HG03103 (cell line): ENCODE data around the gene PILRA.

Source experiments
- ATAC-seq: cut with Tn5 transposase; IDR thresholded peaks from one replicate; pipeline ENCODE4 v1.9.1; 2021; ENCODE audit warnings: low read depth; ENCODE audit not compliant: unreplicated experiment

PILRA gene

GRCh38 chr7:100406767-100407166, 33.5 kb downstream of the PILRA start:
- no peak for ATAC-seq

GRCh38 chr7:100407285-100408180, 34.2 kb downstream of the PILRA start:
- ATAC-seq = no peak

- ATAC-seq = no peak
These were observed 37.8 kb downstream of the PILRA start for GRCh38 chr7:100411101-100411500.

DNA sequence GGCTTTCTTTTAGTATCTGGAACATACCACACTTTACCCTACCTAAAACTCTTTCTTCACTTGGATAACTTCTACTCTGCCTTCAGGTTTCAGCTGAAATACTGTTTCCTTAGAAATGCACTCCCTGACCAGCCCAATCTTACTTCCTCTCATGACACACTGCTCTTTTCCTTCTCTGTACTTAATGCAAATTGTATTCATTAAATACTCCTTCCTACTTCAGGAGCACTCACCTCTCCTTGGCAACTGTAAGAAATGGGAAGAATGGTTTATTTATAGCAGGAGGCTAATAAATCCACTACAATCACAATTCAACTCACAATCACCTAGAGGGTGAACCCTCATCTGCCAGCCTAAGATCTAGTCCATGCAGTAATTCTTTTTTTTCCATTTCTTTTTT, 40.1 kb downstream of the PILRA start:
- ATAC-seq = no peak

- ATAC-seq = no peak
These were observed 40.6 kb downstream of the PILRA start for GRCh38 chr7:100413889-100414288.

GRCh38 chr7:100415448-100415847, 42.2 kb downstream of the PILRA start:
- no peak for ATAC-seq

DNA sequence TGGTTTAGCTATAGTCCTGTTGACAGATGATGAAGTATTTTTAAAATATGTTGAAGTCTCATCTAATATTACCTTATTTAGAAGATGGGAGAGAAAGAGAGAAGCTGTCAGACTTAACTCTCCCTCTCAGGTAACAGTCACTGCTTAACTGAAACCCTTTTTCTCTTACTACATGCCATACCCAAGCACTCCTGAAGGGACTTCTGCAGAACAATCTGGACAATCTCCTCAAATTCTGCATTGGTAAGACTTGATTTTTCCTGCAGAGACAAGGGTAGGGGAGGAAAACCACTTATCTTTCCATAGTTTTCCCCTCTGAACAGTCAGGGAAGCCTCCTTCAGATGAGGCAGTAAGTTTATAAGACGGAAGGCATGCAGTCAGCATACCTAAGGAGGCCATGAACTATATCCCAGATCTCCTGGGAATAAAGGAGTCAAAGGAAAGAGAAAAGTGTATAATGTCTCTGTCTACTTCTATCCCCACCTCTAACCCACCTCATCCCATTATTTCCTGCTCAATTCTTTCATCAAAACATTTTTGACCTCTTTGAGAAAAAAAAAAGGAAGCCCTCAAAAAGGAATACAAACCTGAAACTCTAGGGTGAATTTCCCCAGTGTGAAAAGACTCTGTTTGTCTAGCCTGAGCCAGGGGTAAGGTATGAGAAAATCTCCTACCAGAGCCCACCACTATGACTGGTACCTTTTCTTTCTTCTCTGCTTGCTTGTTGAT, 45.8 kb downstream of the PILRA start:
- no peak for ATAC-seq

GRCh38 chr7:100419660-100420226, 46.5 kb downstream of the PILRA start:
- no peak for ATAC-seq

DNA sequence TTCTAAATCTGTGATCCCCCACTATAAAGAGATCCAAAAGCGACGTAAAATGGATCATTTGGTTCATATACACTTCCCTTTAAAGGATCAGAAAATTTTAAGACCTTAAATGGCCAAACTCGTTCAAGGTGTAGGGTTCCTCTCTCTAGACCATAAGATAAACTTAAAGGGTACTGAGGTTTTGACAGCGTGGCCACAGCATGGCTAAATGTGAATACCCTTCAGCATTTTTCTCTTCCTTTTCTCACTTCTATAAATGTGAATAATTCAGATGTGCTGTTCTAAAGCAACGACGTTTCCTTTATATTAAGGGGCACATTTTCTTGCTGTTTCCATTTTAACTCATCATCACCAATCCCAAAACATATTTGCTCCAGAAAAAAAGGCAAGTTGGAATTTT, 50.0 kb downstream of the PILRA start:
- no peak for ATAC-seq

- ATAC-seq = no peak
These were observed 52.1 kb downstream of the PILRA start for GRCh38 chr7:100425347-100425746.

GRCh38 chr7:100426516-100426915, 53.2 kb downstream of the PILRA start:
- ATAC-seq = no peak

GRCh38 chr7:100427762-100428198, 54.5 kb downstream of the PILRA start:
- ATAC-seq = no peak

- ATAC-seq = peak; percentile 38
These were observed 55.1 kb downstream of the PILRA start, which contains the start of gene ZCWPW1 for GRCh38 chr7:100428199-100428966. Gene ZCWPW1, minus strand, starts transcription at chr7:100428703. Its CDS starts 8,054 bp downstream, at chr7:100420649.

GRCh38 chr7:100428967-100429636, 55.8 kb downstream of the PILRA start:
- peak; percentile 30 for ATAC-seq

DNA sequence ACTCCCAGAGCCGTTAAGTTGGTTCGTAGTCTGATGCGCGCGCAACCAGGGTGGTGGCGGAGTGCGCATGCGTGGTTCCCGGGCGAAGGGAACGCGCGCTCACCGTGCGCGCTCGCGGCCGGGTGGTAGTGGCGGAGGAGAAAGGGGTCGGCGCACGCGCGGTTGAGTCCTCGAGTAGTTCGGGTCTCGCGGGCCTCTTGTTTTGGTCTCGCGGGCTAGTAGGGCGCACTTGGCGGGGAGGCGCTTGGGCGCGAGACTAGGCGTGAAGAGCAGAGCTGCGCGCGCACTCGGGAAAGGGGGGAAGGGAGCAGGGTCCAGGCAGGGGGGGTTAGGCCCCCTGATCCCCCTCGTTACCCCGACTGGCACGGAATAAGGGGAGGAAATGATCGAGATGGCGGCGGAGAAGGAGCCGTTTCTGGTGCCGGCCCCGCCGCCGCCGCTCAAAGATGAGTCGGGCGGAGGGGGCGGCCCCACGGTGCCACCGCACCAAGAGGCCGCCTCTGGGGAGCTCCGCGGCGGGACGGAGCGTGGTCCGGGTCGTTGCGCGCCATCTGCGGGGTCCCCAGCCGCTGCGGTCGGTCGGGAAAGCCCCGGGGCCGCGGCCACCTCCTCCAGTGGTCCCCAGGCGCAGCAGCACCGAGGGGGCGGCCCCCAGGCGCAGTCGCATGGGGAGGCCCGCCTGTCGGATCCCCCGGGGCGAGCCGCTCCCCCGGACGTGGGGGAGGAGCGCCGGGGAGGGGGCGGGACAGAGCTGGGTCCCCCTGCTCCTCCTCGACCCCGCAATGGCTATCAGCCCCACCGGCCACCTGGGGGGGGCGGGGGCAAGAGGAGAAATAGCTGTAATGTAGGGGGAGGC, 56.6 kb downstream of the PILRA start, which contains the start of gene MEPCE:
Gene MEPCE, plus strand, starts transcription at position 195 of the 856 bp plus-strand sequence. Its CDS starts 188 bp downstream, at position 383.
- peak; percentile 31 for ATAC-seq

- no peak for ATAC-seq
These were observed 57.4 kb downstream of the PILRA start for GRCh38 chr7:100430493-100431285.

GRCh38 chr7:100431286-100431735, 58.0 kb downstream of the PILRA start:
- no peak for ATAC-seq

DNA sequence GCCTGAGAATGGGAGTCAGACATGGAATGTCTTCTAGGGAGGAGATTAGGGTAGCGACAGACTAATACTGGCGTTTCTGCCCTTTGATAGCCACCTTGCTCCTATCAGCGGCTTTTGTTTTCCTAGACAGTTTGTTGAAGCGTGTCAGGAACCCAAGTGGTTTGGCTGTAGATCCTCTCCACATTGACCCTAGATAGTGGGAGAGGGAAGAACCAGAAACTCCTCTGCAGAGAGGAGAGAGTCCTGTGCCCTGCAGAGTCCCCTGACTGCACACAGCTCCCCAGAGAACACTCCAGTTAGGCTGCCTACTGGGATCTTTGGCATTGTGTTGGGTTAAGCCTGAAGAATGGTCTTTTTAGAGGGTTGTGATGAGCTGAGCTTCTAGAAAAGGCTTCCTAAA, 58.8 kb downstream of the PILRA start:
- ATAC-seq = no peak
